ENCODE results near the gene TEX14.
"Not testable (repeated sequence)": the region's sequence is repeated elsewhere in the genome, so short reads cannot be mapped to it uniquely, and the experiment has no call there.

TEX14 gene

DNA sequence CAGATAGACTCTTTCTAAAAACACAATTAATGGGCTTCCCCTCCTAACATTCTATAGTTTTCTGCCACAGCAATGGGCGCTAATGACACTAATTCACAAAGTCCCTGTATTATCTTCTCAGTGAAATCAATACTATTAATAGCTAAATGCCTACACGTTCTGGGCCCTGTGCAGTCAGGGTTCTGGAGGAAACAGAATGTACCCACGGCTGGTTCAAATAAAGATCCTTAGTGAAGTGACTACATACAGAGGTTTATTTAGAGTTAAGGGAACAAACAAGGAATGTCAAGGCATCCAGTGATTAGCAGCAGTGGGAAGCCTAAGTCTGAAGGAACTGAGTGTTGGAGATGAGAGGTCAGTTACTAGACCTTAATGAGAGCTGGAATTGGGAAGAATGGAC lies 133.9 kb downstream of the TEX14 start:
- no peak for DNase-seq

DNA sequence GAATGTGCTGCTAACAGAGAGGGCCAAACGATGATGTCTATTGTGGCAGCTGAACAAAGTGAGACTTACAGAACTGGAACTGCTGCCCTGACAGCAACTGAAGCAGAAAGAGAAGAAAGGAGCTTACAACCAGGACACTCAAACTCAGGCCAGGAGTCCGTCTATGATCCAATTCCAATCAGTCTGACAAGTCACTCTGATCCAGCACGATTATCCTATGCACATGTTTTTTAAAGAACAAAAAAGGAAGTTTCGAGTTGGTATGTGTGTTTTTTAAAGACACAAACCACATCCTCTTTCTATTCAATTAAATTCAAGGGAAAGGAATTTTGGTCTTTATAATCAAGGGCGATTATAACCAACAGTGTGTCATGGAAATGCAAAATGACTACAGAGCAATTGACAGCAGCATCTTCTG lies 135.0 kb downstream of the TEX14 start:
- no peak for DNase-seq

DNA sequence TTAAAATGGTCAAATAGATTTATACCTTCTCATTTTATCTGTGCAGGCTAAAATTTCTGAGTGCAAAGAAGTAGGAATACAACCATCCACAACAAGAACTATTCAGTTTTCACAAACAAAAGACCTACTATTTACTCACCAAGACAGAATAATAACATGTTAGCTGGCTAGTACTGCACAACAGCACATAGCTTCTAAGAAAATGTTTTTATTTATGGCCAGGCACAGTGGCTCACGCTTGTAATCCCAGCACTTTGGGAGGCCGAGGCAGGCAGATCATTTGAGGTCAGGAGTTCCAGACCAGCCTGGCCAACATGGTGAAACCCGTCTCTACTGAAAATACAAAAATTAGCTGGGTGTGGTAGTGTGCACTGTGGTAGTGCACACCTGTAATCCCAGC lies 136.7 kb downstream of the TEX14 start:
- DNase-seq, result not testable (repeated sequence)

DNA sequence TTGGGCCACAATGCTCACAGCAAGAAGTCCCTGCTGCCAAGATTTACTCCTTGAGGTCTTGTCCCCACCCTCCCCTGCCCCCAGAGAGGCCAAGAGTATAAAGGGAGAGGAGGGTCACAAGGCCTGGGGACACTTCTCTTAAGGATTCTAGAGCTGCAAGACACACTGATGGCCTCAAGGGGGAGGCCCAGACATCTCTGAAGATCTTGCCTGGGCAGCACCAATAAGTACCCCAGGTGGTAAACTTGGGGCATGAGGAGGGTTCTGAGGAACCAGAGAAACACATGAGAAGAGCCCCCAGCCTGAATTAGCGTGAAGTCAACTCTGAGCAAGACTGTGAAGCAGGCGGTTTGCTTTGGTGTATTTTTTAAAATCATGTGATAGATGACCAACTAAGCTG lies 150.6 kb downstream of the TEX14 start:
- DNase-seq, result no peak

DNA sequence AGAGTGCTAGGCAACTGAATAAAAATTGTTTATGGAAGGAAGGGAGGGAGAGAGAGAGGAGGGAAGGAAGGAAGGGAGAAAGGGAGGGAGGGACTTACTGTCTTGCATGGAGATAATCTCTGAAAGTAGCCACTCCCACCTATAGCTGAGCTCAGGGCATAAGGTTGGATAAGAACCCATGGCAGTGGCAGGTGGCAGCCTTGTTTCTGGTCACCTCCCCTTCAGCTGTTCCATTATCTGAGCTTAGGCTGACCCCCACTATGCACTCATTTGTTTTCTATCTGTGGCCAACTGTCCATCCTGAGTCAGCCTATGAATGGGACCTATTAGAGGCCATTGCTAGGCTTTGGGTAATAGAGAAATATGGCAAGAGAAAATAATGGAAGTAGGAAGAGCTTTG lies 152.1 kb downstream of the TEX14 start:
- no peak for DNase-seq

DNA sequence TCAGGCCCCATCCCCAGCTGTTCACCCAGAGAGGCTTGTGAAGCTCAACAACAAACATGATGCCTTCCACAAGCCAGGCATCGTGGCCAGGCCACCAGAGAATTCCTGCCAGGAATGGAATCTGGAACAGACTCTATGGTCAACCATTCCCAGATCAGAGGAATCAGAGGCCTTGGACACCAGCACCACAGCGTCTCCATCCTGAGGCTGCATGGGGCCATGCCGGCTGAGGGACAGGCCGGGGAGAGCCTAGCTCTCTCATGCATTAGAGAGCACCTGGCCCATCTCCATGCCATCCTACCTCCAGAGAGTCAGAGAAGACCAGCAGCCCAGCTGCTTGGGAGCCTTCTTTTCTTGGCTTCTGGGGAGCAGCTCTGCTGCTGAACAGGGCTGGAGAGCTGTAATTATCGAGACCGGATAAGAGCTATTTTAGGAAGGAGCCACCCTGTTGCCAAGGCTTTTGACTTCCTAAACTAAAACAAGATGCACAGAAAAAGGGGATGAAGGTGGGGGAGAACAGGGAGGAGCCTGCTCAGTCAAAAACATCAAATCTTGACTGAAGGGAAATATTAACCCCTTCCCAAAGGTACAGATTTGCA lies 152.9 kb downstream of the TEX14 start:
- DNase-seq, result no peak

DNA sequence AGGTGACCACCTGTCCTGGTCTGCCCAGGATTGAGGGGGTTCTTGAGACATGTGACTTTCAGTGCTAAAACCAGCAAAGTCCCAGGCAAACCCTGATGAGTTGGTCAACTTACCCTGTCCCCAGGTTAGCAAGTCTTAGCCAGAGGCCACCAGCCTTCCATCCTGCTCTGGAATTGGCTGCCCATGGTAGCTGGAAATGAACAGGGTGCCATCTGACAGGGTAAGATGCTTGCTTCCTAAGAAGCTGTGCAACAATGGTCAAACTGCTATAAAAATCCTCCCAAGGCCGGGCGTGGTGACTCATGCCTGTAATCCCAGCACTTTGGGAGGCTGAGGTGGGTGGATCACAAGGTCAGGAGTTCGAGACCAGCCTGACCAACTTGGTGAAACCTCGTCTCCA lies 154.6 kb downstream of the TEX14 start:
- no peak for DNase-seq

DNA sequence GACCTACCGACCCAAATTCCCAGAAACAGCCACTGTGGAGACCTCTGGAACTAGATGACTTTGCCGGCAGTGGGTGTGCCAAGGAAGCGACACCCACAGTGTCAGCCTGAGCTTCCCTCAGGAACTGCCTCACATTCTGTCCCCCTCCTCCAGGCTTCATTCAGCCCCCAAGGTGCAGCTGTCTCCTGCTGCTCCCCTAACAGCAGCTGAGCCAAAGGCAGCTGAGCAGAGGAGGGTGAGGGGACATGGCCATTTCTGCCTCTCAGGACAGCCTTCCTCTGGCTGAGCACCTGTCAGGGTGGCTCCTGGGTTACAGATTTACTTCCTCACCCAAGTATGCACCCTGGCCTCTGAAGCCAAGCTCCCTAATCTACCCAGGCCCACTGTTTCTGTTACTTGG lies 155.3 kb downstream of the TEX14 start:
- no peak for DNase-seq

DNA sequence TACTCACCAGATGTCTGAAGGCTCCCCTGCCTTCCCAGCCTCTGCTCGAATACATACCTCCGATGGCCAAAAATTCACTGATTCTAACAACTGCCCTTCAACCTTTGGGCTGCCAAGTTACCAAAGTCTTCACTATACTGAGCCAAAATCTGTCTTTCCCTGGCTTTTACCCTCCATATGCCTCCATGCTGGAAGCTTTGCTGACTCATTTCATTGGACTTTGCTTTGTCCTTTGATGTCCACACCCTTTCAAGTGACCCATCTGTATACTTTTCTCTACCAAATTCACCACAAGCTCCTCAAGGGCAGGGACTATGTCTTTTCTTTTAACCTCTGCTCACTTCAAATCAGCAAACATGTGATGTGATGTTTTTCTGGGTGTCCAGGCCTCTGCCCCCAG lies 156.4 kb downstream of the TEX14 start:
- no peak for DNase-seq

DNA sequence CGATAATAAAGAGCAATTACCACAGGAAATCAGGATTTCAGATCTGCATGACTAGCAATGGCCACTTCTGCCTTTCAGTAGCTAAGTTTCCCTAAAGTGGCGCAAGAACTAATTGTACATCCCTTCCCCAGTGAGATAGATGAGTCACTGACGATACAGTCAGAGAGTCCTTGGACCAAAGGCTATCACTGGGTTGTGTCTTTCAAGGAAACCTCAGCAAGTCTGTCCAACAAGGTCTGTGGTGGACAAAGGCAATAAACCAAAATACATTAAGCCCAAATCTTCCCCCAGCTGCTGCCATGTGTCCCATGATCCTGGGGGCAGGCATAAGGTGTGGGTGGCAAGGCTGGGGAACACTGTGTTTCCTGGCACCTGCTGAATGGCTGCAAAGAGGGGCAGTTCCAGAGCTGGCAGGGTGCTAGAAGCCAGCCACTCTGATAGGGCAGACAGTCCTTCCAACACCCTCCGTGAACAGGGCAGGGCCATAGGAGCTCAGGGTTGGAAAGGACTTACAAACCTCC lies 156.9 kb downstream of the TEX14 start:
- no peak for DNase-seq

DNA sequence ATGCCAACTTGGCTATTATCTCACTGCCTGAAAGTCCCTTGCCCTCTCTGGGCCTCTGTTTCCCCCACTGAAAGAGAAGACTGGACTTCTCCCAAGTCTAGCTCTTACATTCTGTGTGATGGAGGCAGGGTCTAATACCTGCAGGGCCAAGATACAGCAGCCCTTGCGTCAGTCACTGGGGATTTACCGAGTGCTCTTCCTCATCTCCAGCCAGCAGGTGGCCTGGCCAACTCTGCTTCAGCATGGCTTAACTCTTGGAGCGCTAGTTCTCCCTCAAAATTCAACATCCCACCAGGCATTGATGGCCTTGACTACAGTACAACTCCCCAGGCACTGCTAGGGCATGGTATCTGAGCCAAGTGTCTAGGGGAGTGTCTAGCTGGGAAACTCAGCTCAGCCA lies 157.5 kb downstream of the TEX14 start:
- DNase-seq, result no peak

DNA sequence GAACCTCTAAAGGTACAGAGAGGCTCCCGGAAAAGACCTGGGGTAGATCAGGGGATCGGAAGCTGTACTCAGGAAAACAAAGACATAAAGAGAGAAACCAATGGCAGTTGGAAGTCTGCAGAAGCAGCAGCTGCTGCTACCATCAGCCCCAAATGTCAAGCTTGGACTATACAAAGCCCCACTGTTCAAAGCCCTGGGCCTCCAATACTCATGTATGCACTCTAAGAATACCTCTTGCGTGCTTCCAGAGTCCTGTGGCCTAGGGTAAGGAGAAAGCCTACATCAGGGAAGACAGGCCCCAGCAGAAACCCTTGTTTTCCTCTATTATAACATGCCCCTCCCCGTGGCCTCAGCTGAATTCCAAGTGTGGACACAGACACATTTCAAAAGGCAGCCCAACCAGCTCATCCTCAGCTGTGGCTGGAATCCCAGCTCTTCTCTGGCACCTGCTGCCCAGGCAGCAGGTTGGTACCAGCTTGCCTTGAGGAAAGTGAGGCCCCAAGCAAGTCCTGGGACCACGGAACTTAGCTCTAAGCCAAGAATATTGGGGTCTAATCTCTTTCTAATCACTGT lies 158.1 kb downstream of the TEX14 start:
- no peak for DNase-seq

DNA sequence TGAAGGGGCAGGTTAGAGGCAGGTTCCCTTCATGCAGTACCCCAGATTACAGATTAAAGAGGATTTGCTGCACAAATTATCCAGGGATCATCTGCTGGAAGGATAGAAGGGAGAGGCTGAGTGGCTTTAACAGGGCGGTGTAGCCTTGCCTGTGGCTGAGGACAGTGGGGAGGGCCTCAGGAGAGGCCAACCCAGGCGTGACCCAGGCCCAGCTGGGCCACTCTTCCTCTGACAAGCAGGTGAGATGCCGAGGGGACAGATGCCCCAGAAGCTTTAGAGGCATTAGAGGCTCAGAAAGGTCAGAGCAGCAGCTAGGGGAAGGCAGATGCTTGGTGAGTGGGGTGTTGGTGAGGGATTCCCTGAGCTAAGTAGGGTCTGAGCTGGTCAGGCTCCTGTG lies 159.3 kb downstream of the TEX14 start:
- DNase-seq, result no peak

DNA sequence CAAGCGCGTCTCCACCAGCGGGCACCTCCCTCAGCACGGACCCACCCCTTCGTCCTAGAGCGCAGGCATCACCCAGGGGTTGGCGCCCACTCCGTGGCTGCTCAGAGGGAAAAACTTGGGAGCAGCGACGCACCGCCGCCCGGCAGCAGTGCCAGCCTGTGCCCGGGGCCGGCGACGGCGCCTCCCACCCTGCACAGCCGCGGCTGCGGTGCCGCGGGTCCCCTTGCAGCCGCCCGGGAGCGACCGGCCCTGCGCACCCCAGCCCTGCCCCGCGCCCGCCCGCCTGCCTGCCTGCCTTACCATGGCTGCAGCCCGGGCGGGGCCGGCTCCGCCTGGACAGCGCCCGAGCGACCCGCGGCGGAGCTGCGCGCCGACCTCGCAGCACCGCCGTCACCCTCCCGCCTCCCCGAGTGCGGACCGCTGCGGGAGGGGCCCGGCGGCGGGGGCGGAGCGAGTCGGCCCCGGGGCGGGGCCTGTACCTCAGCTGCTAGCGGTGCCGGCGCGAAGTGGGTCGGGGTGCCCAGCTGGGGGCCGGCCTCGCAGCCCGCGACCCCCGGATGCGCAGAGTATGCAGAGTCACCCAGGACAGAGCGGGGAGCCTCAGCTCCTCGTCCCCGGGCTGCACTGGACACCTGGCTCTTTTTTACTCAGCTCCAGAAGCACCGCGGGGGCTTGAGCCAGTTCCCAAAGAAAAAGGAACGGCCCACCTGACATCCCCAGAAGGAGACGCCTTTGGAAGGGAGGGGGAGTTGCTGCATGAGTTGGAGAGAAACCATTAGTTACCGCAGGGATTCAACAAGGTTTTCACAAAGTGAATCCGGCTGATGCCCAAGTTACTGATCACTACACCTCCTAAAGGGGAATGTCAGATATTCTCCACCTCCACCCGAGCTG lies 159.9 kb downstream of the TEX14 start:
- DNase-seq, result peak; percentile 80

DNA sequence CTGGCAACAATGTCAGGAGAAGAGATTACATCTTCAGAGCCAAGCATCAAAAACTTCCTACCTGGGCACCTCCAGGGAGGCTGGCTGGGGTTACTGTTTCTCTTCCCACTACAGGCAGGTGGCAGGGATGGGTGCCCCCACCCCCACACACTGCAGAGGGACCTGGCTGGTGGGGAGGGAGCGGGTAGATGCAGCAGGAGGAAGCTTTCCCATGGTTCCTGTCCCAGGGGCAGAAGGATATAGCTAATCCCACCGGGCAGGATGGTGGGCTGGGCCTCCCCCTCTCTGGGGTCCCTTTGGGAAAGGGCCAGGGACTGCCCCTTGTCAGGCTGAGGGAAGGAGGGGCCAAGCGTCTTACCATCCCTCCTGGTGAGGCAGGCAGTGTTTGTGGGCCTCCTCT lies 160.7 kb downstream of the TEX14 start:
- DNase-seq, result no peak

DNA sequence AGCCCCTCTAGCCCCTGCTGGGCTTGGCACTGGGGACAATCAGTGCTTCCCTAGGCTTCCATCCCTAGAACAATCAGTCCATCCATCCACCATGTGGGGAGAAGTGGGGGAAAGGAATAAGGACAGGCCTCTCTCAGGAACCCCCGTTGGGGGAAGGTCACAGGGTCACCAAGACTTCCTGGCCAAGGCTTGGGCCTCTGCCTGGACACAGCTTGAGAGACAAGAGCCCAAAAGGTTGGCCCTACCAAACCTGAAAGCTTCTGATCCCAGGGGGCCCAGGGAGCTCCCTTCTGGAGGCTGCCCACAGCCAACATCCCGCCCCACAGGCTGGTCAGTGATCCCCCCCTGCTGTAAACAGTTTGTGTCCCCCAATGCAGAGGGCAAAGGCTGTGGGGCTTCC lies 161.2 kb downstream of the TEX14 start:
- no peak for DNase-seq

DNA sequence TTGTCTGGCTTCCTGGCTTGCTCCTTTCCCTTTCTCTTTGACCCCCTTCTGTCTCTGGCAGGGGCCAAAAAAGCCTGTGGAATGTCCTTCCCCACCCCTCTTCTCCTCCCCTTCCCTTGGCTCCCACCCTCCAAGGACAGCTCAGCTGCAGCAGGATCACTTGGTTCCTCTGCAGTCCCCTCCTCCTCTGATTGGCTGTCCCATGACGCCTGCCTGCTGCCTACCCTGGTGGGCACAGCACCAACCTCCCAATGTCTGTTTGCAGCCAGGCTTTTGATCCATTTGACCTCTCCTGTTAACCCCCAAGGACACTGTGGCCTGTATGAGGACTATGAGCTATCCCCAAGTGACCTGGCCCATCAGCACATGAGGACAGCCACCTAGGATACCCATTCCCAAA lies 162.6 kb downstream of the TEX14 start:
- DNase-seq, result no peak

DNA sequence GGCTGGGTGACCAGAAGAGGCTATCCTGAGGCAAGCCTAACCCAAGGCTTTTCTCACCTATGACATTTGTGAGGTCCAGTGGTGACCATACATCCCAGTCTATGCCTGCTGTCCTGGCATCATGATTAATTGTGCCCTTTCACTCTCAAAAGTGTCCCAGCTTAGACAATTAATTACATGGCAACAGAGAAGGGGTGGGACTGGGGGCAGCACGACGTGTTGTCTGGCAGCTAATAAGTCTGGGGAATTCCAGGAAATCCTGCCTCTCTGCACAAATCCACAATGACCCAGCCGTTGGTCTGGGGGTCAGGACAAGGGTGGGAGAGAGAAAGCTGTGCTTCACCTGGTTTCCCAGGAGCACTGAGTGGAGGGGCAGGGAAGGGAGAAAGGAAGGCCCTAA lies 163.4 kb downstream of the TEX14 start:
- DNase-seq, result no peak

DNA sequence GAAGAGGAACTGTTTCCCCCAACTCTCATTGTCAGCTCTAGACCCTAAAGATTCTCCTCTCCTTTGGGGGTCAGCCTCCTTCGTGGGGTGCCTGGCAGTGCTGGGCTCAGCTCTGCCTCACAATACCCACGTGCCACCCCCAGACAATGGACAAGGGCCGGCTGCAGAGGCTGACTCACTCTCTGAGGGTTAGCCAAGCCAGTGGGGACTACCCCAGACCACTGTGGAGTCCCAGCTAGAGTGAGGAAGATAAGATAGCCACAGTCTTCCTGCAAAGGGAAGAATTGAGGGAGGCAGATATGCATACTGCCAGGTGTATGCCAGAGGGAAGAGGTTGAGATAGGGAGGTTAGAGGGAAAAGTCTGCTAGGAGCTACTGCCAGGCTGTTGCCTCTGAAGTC lies 163.9 kb downstream of the TEX14 start:
- no peak for DNase-seq

DNA sequence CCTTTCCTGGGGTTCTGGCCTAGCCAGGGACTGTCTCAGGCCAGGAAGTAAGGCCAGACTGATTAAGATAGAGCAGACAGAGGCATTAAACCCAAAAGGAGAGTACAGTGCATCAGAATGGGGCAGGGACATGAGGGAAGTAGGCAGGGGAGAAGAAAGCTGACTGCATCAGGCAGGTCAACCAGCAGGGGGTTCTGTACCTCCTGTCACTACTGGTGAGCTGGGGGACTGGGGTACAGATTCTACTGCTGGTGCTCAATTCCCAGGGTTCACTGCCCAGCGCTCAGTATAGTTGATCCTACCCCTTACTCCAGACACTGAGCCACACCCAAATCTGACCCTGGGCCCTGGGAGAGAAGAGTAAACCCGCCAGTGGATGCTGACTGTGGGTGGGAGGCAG lies 164.5 kb downstream of the TEX14 start:
- no peak for DNase-seq

DNA sequence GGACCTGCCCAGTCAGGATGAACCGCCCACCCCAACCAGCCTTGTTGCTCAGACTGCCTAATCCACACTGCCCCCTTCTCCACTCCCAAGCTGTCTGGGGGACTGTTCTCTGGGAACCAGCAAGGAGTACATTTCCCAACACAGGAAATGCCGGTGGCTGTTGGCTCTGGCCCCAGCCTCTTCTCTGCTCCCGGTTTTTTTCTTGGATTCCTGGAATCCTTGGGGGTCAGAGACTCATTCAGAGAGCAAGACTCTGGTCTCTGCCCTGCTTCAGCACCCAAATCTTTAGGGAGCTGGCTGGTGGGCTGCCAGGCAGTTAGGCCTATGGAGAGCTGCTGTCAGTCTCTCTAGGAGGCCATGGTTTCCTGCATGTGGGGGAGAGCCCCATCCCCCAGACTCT lies 166.6 kb downstream of the TEX14 start:
- DNase-seq, result no peak

DNA sequence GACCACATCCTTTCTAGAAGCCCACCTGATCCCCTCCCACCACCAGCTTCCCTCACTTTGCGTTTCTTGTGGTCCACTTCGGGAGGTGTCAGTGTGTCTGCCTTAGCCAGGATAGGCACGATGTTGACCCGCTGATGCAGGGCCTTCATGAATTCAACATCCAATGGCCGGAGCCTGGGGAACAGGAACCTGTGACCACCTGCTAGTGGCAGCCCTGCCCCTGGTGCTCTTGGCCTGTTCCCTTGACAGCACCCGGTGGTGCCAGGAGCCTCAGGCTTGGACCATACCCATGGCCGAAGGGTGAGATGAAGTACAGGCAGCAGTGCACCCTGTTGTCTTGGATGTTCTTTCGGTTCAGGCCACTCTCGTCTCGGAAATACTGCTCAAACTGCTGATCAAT lies 170.2 kb downstream of the TEX14 start:
- no peak for DNase-seq

DNA sequence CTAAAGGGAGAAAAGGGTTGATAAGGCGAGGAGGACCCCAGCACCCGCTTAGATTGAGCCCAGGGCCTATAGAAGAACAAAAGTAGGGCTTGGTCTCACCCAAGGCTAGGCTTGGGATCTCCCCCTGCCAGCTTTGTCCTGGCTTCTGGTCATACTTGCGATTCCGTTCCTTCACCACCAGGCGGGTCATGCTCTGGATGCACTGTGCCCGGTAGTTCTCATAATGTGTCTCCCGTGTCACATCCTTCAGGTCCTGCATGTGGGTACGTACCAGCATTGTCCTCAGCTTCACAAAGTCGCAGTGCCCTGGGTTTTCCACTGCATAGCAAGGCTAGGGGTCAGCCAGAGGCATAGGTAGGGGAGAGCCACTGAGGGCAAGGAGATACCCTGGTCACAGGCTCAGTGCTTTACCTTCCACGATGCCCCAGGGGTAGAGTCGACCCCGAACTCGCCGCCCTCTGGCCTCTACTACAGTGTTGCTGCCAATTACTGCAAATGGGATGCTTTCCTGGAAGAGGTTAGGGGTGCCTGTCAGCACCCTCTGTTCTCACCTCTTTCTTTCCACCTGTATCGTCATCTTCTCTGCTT lies 170.9 kb downstream of the TEX14 start:
- DNase-seq, result no peak
